Panc1 (cell line): Measurements from ENCODE around the gene MAP2. TPM values are rescaled to one million over a fixed set of nuclear protein-coding genes. Genes with fewer than 3 reads are reported as not detected.

ENCODE experiments used
- ATAC-seq: fragments of 200-7000 bp; cut with Tn5 transposase; 2 replicates; pipeline ENCODE4 v1.9.1; 2020; ENCODE audit warnings: mild to moderate bottlenecking, moderate library complexity
- BruUV-seq: library from RNA; stranded (reverse); fragments of 400-500 nt; replicated peaks from 2 replicates; lab custom pipeline; 2021; lab: Mats Ljungman, UMichigan
- CTCF ChIA-PET: fragments of 300-600 bp; sonication (Branson Sonifier 250); formaldehyde crosslinking; loops from one replicate; lab custom pipeline; 2022; ENCODE audit warnings: antibody characterized with exemption; lab: Charles Lee
- POLR2A ChIA-PET: fragments of 300-600 bp; sonication (Branson Sonifier 250); formaldehyde crosslinking; loops from one replicate; lab custom pipeline; 2022; ENCODE audit warnings: antibody characterized with exemption; lab: Charles Lee
- DNase-seq: peaks from one replicate; pipeline ENCODE4 v3.0.0-alpha.2; 2010; ENCODE audit warnings: low read depth, low spot score
- H3K27ac ChIP-seq: 2 replicates; pipeline ENCODE4 v1.5.1; 2011; ENCODE audit warnings: mild to moderate bottlenecking, low read length, inconsistent platforms
- H3K27me3 ChIP-seq: fragments of 200-500 bp; sonication (Bioruptor generic); 2 replicates; pipeline ENCODE4 v1.6.0; 2014; ENCODE audit warnings: low read length, inconsistent platforms; ENCODE audit not compliant: control insufficient read depth, insufficient read depth
- H3K36me3 ChIP-seq: fragments of 200-500 bp; sonication (Bioruptor generic); 2 replicates; pipeline ENCODE4 v1.5.1; 2014; ENCODE audit warnings: inconsistent platforms, mild to moderate bottlenecking, low read length, moderate library complexity; ENCODE audit not compliant: control insufficient read depth, insufficient read depth
- H3K4me1 ChIP-seq: 2 replicates; pipeline ENCODE4 v1.5.1; 2011; ENCODE audit warnings: inconsistent platforms, mild to moderate bottlenecking, low read length, moderate library complexity; ENCODE audit not compliant: control insufficient read depth, insufficient read depth
- H3K4me3 ChIP-seq, 2 experiments: 2 replicates each; pipeline ENCODE4 v1.5.1; 2011 to 2012; ENCODE audit warnings: low read depth in 2 of 2, low read length in 2 of 2, mild to moderate bottlenecking in 2 of 2, inconsistent platforms in 1 of 2, moderate library complexity in 1 of 2
- H3K9me3 ChIP-seq: fragments of 200-500 bp; sonication (Bioruptor generic); 2 replicates; pipeline ENCODE4 v1.5.1; 2014; ENCODE audit warnings: low read depth, mild to moderate bottlenecking, inconsistent platforms, low read length, moderate library complexity; ENCODE audit not compliant: control insufficient read depth, insufficient read depth
- CTCF ChIP-seq: fragments of 450-650 bp; IDR thresholded peaks from 2 replicates; pipeline ENCODE4 v1.5.1; 2017; ENCODE audit warnings: mild to moderate bottlenecking
- POLR2AphosphoS5 ChIP-seq: IDR thresholded peaks from 2 replicates; pipeline ENCODE4 v1.6.1; 2012; ENCODE audit warnings: mild to moderate bottlenecking, low read depth, low read length, moderate library complexity
- REST ChIP-seq, 2 experiments: IDR thresholded peaks; 2 replicates each; pipeline ENCODE4 v1.6.1; 2011 to 2012; ENCODE audit warnings: low read depth in 2 of 2, control low read depth in 1 of 2, low read length in 1 of 2, mild to moderate bottlenecking in 1 of 2, moderate library complexity in 1 of 2; ENCODE audit not compliant: insufficient read depth in 1 of 2
- SIN3A ChIP-seq: IDR thresholded peaks from 2 replicates; pipeline ENCODE4 v1.6.1; 2012; ENCODE audit warnings: low read depth, mild to moderate bottlenecking, low read length, moderate library complexity, borderline replicate concordance; ENCODE audit not compliant: insufficient read depth
- TCF7L2 ChIP-seq: IDR thresholded peaks from 2 replicates; pipeline ENCODE4 v1.6.1; 2011; ENCODE audit warnings: mild to moderate bottlenecking, low read depth, low read length, inconsistent platforms
- in situ Hi-C: cut with HindIII; loops from 2 replicates; pipeline ENCODE4 v1.10.0; 2016; ENCODE audit warnings: low sequenced_read_pairs, low pct_unique_long_range_greater_than_20kb
- intact Hi-C: fragments of 100-400 bp; cut with micrococcal nuclease; formaldehyde crosslinking; loops from one replicate; pipeline ENCODE4 v1.10.0; 2022; ENCODE audit not compliant: unreplicated experiment
- total RNA-seq: library from RNA; stranded (reverse); gene quantifications from one replicate; pipeline ENCODE4 v1.2.1, GENCODE V29; 2021; ENCODE audit not compliant: unreplicated experiment

The MAP2 gene
- total RNA-seq, 1 experiment from 2014 or later: 44.9 TPM

- no peak for ATAC-seq
- CTCF ChIA-PET: no interaction called here
- POLR2A ChIA-PET: no interaction called here
Observed at GRCh38 chr2:209619782-209620181, 195.9 kb downstream of the MAP2 start.

GRCh38 chr2:209624192-209624938 lies 200.5 kb downstream of the MAP2 start:
- CTCF ChIA-PET: no interaction called here
- POLR2A ChIA-PET: no interaction called here
- Histone ChIP-seq H3K36me3 (no peaks in the 10 kb centered on the region), H3K4me1 (no peaks in the 10 kb centered on the region; the same call in 1 of the 2 replicates), H3K27me3 (no peaks in the 10 kb centered on the region), H3K9me3 (no peaks in the 10 kb centered on the region), H3K4me3 (no peak overlapping the region), H3K27ac (no peak overlapping the region)
- TF ChIP-seq REST (IDR thresholded peaks at IDR 0.05; ENCODE audit: insufficient read depth in 1 of 2, low read depth in 2 of 2, low read length in 1 of 2): no peak
- TF ChIP-seq POLR2AphosphoS5: no peak
- TF ChIP-seq SIN3A: no peak
- no peak for TF ChIP-seq CTCF
- TF ChIP-seq TCF7L2: no peak
- in situ Hi-C loops: no loop called here
- BruUV-seq: no TSS peak
- intact Hi-C loops: no loop called here
- ATAC-seq (no peak), DNase-seq (no peak)

More at GRCh38 chr2:209619782-209620181, 195.9 kb downstream of the MAP2 start:
- no peak overlapping the region for H3K27ac ChIP-seq
- no peaks in the 10 kb centered on the region for H3K36me3 ChIP-seq
- no peak overlapping the region for H3K4me3 ChIP-seq
- no peak for DNase-seq
- intact Hi-C loops (no loop called here), in situ Hi-C loops (no loop called here)
- H3K27me3 ChIP-seq: no peaks in the 10 kb centered on the region
- BruUV-seq: no TSS peak
- no peaks in the 10 kb centered on the region; the same call in 1 of the 2 replicates for H3K4me1 ChIP-seq
- H3K9me3 ChIP-seq: peaks cover 4% of the 10 kb centered on the region; the same call in 1 of the 2 replicates
- TF ChIP-seq TCF7L2 (no peak), REST (IDR thresholded peaks at IDR 0.05; ENCODE audit: insufficient read depth in 1 of 2, low read depth in 2 of 2, low read length in 1 of 2) (no peak), SIN3A (no peak), CTCF (no peak), POLR2AphosphoS5 (no peak)
